NCI-H146 (cell line): ENCODE results near the gene PNN.

ENCODE experiments used
- DNase-seq: peaks from one replicate; lab custom pipeline; 2025; lab: John Stamatoyannopoulos, UW

PNN gene

GRCh38 chr14:39229601-39230110 is 54.6 kb downstream of the PNN start:
- no peak for DNase-seq

GRCh38 chr14:39230416-39231035 is 55.5 kb downstream of the PNN start:
- DNase-seq, result no peak

- DNase-seq, result peak; percentile 11
Measured at GRCh38 chr14:39231751-39232553, 56.9 kb downstream of the PNN start.
